Thoracic aorta (tissue), 2 donors: ENCODE data around the gene KRTAP9-2. TPM values are rescaled to one million over a fixed set of nuclear protein-coding genes. Genes with fewer than 3 reads are reported as not detected.
"Not testable (repeated sequence)": the region's sequence is repeated elsewhere in the genome, so short reads cannot be mapped to it uniquely, and the experiment has no call there.

ENCODE experiments used
- ATAC-seq: fragments of 150-250 bp; one replicate; pipeline ENCODE4 v1.8.0; 2017; ENCODE audit warnings: low read depth; ENCODE audit not compliant: insufficient number of reproducible peaks, low FRiP score
- DNase-seq: peaks from one replicate; pipeline ENCODE4 v3.0.0-alpha.2; 2020; ENCODE audit warnings: low spot score
- H3K27ac ChIP-seq, 2 donors: fragments of 200-600 bp; sonication (generic); 1 replicate in 1 of 2; 2 replicates in 1 of 2; pipeline ENCODE4 v1.5.1; 2016; ENCODE audit warnings: mild to moderate bottlenecking in 2 of 2, moderate library complexity in 2 of 2
- H3K27me3 ChIP-seq: fragments of 200-600 bp; sonication (generic); replicated peaks from 2 replicates; pipeline ENCODE4 v1.6.0; 2016; ENCODE audit warnings: mild to moderate bottlenecking; ENCODE audit not compliant: insufficient read depth
- H3K36me3 ChIP-seq: fragments of 200-600 bp; sonication (generic); one replicate; pipeline ENCODE4 v1.5.1; 2016
- H3K4me1 ChIP-seq, 2 donors: fragments of 200-600 bp; sonication (generic); 1 replicate in 1 of 2; 2 replicates in 1 of 2; pipeline versions ENCODE4 v1.5.1 to v1.6.0; 2016; ENCODE audit warnings: low read depth in 2 of 2, mild to moderate bottlenecking in 1 of 2; ENCODE audit not compliant: control insufficient read depth in 1 of 2
- H3K4me3 ChIP-seq: fragments of 200-600 bp; sonication (generic); 2 replicates; pipeline ENCODE4 v1.5.1; 2016; ENCODE audit warnings: mild to moderate bottlenecking
- H3K9me3 ChIP-seq: fragments of 200-600 bp; sonication (generic); 2 replicates; pipeline ENCODE4 v1.5.1; 2016
- CTCF ChIP-seq: fragments of 200-600 bp; sonication (generic); IDR thresholded peaks from one replicate; pipeline ENCODE4 v1.5.1; 2019; ENCODE audit warnings: antibody characterized with exemption
- total RNA-seq, 2 donors: library from RNA; depleted of rRNA; stranded (reverse); fragments of >200 nt; gene quantifications; one replicate each; pipeline versions ENCODE4 v1.1.0 to v1.2.3, GENCODE V29; 2016

KRTAP9-2 gene
- total RNA-seq, 2 donors from 2014 or later: not detected

- ATAC-seq (no peak), DNase-seq (no peak)
- peaks cover 0 to 1% of the 10 kb centered on the region in 2 donors for H3K4me1 ChIP-seq
- H3K4me3 ChIP-seq: no peak within 1 kb of the TSS
- TF ChIP-seq CTCF: no peak
- no peaks in the 10 kb centered on the region for H3K27me3 ChIP-seq
- H3K36me3 ChIP-seq: no peaks in the 10 kb centered on the region
- H3K27ac ChIP-seq: no peak within 1 kb of the TSS
- H3K9me3 ChIP-seq: no peaks in the 10 kb centered on the region
These were observed 41.9 kb upstream of the KRTAP9-2 start, which contains the start of gene KRTAP4-1 for GRCh38 chr17:41184480-41184961. TSS of gene KRTAP4-1 (minus strand) at chr17:41184911. CDS start at chr17:41184854, 57 bp downstream.

GRCh38 chr17:41185001-41185400, 41.4 kb upstream of the KRTAP9-2 start:
- H3K27me3 ChIP-seq: no peaks in the 10 kb centered on the region
- no peak for TF ChIP-seq CTCF
- ATAC-seq: no peak

GRCh38 chr17:41186872-41187271, 39.6 kb upstream of the KRTAP9-2 start:
- no peaks in the 10 kb centered on the region for H3K36me3 ChIP-seq
- DNase-seq (no peak), ATAC-seq (no peak)
- no peak for TF ChIP-seq CTCF
- H3K4me1 ChIP-seq: no peaks in the 10 kb centered on the region
- H3K27ac ChIP-seq: no peak overlapping the region
- no peaks in the 10 kb centered on the region for H3K9me3 ChIP-seq
- no peak overlapping the region for H3K4me3 ChIP-seq
- H3K27me3 ChIP-seq: no peaks in the 10 kb centered on the region

More at GRCh38 chr17:41185001-41185400, 41.4 kb upstream of the KRTAP9-2 start:
- no peak for DNase-seq
- H3K4me1 ChIP-seq: no peaks in the 10 kb centered on the region
- no peaks in the 10 kb centered on the region for H3K9me3 ChIP-seq
- no peak overlapping the region for H3K27ac ChIP-seq
- H3K4me3 ChIP-seq: no peak overlapping the region
- H3K36me3 ChIP-seq: no peaks in the 10 kb centered on the region

- H3K27me3 ChIP-seq, H3K27ac ChIP-seq, H3K36me3 ChIP-seq, H3K4me3 ChIP-seq, H3K9me3 ChIP-seq, ATAC-seq, DNase-seq, H3K4me1 ChIP-seq: not testable (repeated sequence)
These were observed 36.6 kb upstream of the KRTAP9-2 start, which contains the start of gene KRTAP9-1 for GRCh38 chr17:41189837-41190318. TSS of gene KRTAP9-1 (plus strand) at chr17:41189887. CDS start at chr17:41189887, 0 bp downstream.

- no peak for TF ChIP-seq CTCF
- no peaks in the 10 kb centered on the region for H3K36me3 ChIP-seq
- no peaks in the 10 kb centered on the region for H3K4me1 ChIP-seq
- no peak overlapping the region for H3K4me3 ChIP-seq
- no peak for DNase-seq
- H3K9me3 ChIP-seq: no peaks in the 10 kb centered on the region
- H3K27ac ChIP-seq: no peak overlapping the region
- H3K27me3 ChIP-seq: no peaks in the 10 kb centered on the region
- ATAC-seq: no peak
These were observed 36.1 kb upstream of the KRTAP9-2 start for GRCh38 chr17:41190328-41190727.

- H3K27ac ChIP-seq: no peak overlapping the region
- no peak for TF ChIP-seq CTCF
- ATAC-seq (no peak), DNase-seq (no peak)
- H3K36me3 ChIP-seq: no peaks in the 10 kb centered on the region
- no peaks in the 10 kb centered on the region for H3K27me3 ChIP-seq
- no peak overlapping the region for H3K4me3 ChIP-seq
- H3K4me1 ChIP-seq: no peaks in the 10 kb centered on the region
- H3K9me3 ChIP-seq: no peaks in the 10 kb centered on the region
These were observed 30.4 kb upstream of the KRTAP9-2 start for GRCh38 chr17:41196068-41196467.
